CD4-positive, alpha-beta T cell treated with Interleukin-2 at 100 ng/mL for 4 hours (primary cell): ENCODE results near the gene MPDZ.

ENCODE experiments used
- DNase-seq: peaks from one replicate; pipeline ENCODE4 v3.0.0-alpha.2; 2020; ENCODE audit warnings: low spot score

MPDZ gene, protein sequence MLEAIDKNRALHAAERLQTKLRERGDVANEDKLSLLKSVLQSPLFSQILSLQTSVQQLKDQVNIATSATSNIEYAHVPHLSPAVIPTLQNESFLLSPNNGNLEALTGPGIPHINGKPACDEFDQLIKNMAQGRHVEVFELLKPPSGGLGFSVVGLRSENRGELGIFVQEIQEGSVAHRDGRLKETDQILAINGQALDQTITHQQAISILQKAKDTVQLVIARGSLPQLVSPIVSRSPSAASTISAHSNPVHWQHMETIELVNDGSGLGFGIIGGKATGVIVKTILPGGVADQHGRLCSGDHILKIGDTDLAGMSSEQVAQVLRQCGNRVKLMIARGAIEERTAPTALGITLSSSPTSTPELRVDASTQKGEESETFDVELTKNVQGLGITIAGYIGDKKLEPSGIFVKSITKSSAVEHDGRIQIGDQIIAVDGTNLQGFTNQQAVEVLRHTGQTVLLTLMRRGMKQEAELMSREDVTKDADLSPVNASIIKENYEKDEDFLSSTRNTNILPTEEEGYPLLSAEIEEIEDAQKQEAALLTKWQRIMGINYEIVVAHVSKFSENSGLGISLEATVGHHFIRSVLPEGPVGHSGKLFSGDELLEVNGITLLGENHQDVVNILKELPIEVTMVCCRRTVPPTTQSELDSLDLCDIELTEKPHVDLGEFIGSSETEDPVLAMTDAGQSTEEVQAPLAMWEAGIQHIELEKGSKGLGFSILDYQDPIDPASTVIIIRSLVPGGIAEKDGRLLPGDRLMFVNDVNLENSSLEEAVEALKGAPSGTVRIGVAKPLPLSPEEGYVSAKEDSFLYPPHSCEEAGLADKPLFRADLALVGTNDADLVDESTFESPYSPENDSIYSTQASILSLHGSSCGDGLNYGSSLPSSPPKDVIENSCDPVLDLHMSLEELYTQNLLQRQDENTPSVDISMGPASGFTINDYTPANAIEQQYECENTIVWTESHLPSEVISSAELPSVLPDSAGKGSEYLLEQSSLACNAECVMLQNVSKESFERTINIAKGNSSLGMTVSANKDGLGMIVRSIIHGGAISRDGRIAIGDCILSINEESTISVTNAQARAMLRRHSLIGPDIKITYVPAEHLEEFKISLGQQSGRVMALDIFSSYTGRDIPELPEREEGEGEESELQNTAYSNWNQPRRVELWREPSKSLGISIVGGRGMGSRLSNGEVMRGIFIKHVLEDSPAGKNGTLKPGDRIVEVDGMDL (N-terminal part only)

DNA sequence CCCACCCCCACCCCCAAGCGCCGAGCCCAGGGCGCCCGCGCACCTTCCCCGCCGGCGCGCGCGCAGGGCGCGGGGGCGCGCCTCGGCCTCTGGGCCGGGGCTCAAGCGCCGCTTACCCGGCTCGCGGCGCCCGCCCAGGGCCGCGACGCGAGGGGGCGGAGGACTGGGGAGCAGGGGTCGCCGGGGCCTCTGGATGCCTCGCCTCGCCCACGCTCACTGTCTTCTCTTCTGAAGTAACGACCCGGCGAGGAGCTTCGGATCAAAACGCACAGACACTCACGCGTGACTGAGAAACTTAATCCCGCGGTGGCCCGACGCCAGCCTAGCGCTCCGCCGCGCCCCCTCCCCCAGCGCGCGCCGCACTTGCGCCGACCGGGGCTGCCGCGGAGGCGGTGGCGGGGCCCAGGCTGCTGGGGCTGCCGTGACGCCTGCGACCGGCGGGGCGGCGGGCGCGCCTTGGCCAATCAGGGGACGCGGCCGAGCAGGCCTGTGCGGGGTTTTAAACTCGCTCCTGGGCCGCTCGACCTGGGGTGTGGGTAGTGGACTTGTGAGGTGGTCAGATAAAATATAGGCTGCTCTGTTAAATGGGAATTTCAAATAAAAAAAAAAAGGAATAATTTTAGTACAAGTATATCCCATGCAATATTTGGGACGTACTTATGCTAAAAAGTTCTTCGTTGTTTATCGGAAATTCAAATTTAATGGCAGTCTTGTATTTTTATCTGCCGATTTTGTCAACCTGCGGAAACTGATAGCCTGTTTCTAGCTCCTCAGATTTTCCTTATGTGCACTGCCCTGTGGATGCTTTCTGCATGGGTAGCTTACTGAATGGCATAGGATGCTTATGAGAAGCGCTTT lies at the start of gene MPDZ:
Gene MPDZ (minus strand): TSS at position 409 of the 858 bp plus-strand sequence. CDS start 29,377 bp downstream, outside the sequence.
- DNase-seq, result no peak

DNA sequence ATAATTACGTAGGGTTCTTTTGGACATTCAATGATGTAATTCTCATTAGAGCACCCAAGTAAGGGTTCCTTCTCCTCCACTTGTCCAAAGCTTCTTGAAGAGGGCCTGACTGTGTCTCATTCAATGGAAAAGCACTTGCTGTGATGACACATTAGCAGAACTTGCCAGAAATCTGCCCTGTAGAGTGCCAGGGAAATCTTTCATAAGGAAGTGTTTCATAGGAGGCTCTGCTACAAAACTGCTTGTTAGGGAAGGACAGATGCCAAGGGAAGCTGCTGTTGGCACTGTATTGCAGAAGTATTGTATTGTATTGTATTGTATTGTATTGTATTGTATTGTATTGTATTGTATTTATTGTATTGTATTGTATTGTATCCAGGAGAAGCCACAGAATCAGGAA lies 45.5 kb upstream of the MPDZ start:
- DNase-seq, result no peak

DNA sequence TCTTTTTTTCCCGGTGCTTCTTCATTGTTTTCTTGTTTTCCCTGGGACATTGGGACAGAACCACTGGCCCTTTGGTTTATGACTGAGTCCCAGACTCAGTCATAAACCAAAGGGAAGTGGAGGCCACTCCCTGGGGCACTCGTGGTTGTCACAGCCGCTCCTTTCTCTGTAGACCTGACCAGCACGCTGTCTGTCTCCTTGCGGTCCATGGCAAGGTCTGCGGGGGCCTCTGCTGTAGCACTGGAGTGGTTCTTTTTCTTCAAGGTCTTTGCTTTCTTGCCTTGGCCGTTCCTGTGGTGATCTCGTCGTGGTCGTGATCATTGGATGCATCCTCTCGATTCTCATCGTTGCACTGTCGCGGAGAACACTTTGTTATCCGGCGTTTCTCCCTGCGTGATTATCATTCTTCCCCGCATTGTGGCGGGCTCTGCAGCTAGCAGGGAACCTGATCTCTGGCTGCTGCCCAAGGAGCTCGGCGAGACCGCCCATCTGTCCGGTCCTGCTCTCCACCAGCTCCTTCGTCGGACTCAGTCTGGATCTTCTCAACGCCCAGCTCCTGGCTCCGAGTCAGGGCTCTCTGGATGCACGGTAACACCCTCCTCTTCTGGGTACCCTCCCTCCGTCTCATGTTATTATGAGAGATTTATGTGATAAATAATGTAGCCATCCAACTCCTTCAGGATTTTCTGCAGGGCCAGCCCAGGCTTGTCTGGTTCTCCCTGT lies 43.5 kb upstream of the MPDZ start:
- no peak for DNase-seq

DNA sequence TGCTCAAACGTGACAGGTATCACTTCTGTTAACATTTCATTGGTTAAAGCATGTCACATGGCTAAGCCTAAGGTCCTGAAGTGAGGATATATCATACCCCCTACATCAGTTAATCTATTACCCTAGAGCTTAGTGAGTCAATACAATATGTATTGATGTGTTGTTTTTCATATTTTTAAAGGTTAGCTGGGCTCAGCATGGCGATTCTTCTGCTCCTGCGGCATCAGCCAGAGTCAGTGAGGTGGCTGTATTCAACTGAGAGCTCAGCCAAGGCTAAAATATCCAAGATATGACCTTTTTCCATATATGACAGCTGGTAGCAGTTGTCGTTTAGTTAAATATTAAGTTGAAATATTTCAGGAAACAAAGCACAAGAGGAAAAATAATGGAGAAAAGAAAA lies 38.5 kb upstream of the MPDZ start:
- no peak for DNase-seq

DNA sequence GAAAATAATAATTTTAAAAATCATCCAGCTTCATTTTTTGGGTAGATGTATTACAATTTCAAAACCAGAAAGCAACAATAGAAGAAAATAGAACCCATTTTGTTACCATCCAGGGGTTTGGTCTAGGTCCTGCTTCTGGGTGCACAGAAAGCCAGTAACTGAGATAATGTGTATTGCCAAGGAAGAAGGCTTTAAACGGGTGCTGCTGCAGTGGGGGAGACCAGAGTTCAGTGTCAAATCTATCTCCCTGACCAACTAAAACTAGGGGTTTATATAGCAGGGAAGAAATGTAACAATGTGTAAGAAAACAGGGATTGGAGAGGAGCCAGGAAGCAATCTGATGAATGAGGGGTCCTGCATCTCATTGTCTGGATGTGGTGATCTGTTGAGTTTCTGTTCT lies 17.5 kb upstream of the MPDZ start:
- no peak for DNase-seq

DNA sequence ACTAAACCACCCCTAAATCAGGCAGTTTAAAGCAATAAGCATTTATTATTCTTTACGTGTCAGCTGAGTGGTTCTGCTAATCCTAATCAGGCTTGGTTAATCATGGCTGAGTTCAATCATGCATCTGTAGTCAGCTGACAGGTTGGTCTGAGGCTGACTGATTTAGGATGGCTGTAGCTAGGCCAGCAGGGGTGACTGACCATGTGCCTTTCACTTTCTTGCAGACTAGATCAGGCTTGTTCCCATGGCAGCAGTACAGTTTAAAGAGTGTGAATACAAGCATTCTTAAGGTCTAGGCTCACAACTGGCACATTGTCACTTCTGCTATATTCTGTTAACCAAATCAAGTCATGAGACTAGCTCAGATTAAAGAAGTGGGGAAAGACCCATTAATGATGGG lies 16.1 kb upstream of the MPDZ start:
- no peak for DNase-seq

DNA sequence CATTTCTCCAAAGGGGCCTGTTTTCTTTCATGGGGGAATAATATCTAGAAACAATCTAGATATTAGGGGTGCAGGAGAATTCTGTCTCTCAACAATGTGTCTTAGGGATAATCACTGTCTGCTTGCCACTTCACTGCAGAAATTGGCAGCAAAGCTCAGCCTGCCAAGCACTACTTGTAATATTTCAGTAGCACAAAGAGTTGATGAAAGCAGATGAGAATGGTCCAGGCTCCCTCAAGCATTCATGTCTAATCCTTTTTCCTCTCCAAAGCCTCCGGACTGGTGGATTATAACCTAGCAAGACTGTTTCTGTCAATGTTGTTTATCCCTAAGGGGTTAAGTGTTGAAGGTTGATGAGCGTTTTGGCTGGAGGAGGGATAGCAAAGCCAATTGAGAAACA lies 13.3 kb upstream of the MPDZ start:
- DNase-seq, result no peak

DNA sequence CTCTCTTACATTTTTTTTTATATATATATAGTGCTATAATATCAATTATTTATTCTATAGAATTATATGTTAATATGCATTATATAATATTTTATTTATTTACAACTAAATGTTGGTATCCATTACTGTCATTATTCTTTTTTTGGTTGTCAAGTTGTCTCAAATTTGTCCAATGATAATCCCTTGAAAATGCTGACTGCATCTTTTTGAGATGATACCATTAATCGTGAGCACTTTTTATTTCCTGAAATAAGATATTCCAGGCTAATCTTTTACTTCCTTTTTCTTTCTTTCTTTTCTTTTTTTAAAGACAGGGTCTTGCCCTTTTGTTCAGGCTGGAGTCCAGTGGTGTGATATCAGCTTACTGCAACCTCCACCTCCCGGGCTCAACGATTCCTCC lies 12.7 kb upstream of the MPDZ start:
- DNase-seq, result no peak

DNA sequence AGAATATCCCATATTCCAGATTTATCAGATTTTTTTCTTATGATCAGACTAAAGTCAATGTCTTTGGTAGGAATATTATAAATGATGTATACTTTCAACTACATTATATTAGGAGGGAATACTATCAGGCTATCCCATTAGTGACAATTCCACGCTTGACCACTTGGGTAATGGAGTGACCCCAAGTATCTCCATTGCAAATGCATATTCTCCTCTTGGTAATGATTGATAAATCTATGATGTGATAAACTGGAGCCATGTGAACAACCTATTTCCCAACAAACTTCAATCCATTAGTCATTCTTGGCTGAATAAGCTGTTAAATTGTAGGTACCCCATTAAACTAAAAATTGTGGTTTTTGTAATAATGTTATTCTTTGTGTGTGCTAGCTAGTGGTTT lies 12.2 kb upstream of the MPDZ start:
- DNase-seq, result no peak

DNA sequence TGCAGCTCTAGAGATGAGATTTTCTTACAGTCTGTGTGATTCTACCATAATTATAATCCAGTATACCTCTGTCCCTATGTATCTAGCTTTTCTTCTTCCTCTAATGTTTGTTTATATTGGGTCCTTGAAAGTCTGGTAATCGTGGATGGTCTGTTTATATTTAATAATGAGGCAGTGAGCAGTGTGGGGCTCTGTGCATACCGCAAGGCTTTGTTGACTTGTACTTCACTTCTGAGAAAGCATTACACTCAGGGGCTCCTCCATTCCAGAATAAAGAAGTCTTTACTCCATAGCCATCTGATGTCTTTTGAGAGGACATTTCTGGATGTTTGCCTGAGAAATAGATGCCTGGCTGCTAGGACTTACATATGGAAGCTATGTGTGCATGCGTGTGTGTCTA lies 4.5 kb upstream of the MPDZ start:
- no peak for DNase-seq

DNA sequence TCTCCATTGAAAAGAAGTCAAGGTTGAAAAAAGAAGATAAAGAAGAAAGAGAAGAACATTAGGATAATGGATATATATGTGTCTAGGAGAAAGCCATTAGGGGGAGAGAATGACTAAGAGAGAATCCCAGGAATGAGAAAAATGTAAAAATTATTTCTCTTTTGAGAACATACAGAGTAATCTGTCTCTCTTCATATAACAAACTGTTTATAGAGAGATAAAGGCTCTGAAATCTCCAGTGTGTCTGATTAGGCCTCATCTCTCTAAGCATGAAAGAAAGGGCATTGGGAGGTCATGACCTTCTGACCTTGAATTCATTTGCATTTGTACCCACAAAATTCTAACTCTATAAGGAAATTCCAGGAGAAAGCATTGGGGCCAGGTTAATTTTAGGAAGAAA lies 3.5 kb upstream of the MPDZ start:
- DNase-seq, result no peak

DNA sequence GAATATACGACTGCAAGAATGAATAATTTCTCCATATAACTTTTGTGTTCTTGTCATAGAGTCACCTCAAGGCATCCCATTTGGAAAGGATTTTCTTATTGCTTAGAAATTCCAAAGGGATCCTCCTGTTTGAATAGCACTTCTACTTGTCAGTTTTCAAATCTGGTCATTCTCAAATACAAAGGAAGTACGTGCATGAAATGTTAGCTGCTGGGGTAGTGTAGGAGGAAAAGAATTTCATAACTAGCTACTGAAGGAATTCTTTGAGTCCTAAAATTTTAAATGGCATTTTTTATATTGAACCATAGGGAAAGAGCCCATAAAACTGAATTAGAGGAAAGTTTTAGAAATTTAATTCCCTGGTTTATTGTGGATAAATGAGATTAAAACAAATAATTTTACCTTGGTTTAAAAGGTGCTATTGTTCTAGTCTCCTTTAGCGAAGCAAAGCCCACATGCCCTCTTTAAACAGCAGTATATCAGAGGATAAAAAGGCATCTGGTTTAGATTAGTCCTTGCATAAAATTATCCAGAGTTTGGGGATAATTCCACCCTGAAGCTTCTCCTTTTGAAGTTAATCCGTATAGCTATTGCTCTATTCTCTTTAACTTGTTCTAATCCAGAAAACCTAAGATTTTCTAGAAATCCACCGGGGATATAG lies 2.0 kb upstream of the MPDZ start:
- DNase-seq, result no peak

DNA sequence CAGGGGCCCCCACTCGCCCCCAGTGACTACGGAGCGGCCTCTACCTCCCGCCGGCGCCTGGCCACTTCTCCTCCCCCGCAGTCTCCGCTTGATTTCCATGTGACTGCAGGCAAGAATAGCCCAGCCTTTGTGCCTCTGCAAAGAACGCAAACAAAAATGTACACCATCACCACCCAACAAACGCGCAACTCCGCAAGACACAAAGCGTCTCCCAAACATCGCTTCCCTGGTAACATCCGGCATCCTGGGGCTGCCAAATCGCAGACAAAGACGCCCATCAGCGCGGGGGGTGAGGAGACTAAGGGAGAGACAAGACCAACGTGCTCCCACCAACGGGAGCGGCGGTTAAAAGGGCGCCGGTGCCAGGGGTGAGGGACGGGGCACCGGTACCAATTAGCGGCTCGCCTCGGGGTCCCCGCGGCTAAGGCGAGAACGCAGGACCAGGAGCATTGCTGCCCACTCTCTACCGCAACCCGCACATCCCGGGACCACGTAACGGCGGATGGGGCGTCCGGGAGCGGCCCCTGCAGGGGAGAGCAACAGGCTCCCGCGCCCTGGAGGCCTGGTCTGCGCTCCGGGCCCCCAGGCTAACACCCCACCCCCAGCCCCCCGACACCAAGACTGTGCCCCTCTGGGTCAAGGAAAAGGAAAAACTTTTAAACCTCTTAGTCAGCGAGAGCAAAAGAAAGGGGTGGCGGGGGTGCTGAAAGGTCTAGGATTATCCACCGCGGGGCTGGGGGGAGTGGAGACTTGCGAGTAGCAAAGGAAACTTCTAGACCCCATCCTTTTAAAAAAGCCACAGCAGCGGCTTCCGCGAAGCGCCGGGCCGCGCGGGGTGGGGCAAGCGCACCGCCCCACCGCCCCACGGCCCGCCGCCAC lies 885 bp downstream of the MPDZ start:
- DNase-seq, result no peak

DNA sequence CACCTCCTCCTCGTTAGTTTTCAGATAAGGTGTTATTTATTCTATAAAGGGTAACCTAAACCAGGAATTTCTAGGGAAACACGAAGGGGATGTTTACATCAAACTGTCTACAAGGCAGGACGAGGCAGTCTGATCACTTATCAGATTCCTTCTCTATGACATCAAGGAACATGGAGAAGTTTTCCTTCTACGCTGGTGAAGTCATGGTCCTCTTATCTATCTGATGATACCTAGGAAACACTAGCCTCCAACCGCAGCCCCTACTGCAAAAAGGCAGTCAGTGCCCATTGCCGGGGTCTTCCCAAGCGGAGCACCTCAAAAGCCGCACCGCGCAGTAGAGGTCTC lies 1.5 kb downstream of the MPDZ start:
- DNase-seq, result no peak

DNA sequence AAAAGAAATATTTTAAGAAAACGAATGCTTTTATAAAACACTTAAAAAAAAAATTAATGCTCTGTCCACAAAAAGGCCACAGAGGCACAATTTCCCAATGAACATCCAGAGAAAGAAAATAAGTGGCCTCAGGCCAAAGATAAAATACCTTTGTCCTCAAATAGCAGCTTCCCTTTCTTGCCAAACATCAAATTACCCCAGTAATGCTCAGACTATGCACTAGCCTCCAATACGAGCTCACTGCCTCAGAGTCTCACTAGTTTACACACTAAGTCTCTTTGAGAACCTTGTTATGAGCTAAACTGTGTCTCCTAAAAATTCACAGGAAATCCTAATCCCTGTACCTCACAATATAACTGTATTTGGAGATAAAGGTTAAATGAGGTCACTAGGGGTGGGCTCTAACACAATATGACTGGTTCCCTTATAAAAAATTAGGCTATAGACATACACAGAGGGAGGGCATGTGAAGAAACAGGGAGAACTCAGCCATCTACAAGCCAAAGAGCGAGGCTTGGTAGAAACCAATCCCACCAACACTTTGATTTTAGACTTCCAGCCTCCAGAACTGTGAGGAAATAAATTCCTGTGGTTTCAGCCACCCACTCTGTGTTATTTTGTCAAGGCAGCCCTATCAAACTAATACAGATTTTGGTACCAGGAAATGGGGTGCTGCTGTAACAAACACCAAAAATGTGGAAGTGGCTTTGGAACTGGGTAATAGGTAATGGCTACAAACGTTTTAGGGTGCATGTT lies 4.4 kb downstream of the MPDZ start:
- DNase-seq, result no peak

DNA sequence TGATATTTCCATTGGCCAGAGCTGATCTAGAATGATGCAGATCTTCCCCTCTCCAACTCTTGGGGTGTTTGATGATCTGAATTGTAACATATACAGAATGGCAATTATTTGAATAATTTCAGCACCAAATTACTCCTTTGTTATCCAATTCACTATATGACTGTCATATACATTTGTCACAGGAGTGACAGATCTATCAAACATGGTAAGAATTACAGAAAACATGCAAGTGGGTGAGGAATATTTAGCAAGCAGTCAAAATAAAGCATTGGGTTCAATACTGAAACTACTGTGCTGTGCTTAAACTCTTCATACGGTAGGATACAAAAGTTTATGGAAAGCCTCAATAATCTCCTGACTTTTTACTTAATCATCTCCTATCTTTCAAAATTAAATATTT lies 8.8 kb downstream of the MPDZ start:
- DNase-seq, result no peak

DNA sequence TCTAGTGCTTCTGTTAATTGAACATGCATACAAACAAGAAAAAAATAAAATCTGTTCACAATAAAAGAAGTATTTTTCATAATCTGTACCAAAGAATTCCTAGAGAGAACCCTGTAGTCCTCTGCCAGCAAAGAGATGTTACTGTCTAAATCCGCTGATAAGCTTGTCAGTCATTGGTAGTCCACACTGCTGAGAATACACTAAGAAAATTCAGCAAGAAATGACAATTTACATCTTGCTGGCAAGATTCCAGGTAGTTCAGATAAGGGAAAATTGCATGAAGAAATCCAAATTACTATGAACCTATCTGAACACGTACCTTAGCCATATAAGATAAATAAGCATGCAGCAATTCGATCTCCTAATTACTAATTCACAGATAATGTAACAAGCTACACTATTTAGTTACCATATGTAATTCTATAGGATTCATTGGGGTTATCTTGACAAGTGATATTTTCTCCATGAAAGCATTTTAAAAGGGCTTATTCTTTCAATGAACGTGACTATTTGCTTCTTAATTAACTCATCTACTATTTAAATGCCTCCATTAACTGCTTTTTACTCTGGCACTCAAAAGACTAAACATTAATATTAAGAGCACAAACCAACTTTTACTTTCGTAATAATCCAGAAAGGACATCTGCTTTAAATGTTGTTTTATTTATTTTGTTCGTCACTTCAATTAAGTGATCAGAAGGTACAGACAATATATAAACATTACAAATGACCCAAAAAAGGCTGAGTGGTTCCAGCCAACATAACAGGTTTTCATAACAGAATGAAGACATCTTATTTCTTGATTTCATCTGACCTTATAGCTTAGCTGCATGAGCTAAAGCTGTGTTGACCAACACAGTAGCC lies 9.7 kb downstream of the MPDZ start:
- DNase-seq, result no peak

DNA sequence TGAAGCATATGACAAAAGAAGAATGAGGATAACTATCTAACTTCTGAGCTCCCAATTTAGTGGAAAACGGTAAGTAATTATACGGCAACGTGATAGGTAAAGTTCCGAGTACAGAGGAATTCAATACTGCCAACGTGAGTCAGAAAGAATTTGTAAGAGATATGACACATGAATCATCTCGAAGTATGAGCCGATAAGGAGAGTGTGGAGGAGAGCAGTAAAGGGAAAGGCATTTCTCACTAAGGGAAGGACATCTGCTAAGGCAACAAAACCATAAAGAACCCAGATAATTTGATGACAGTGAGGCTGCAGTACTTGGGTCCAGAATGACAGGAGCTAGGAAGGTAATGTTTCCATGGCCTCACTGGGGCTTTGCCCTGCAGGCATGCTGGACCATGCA lies 11.0 kb downstream of the MPDZ start:
- no peak for DNase-seq
